Gastroesophageal sphincter (tissue), 4 donors: Measurements from ENCODE around the gene PARD6B. TPM values are rescaled to one million over a fixed set of nuclear protein-coding genes. Genes with fewer than 3 reads are reported as not detected.
"Not testable (repeated sequence)": the region's sequence is repeated elsewhere in the genome, so short reads cannot be mapped to it uniquely, and the experiment has no call there.

Experiments used
- ATAC-seq: fragments of 150-250 bp; one replicate; pipeline ENCODE4 v1.9.1; 2016; ENCODE audit warnings: mild to moderate bottlenecking, moderate library complexity
- H3K27ac ChIP-seq, 4 donors: fragments of 200-600 bp; sonication (generic) in 3 of 4; 1 replicate in 3 of 4; 2 replicates in 1 of 4; pipeline ENCODE4 v1.5.1; 2016 to 2019
- H3K27me3 ChIP-seq: fragments of 200-600 bp; sonication (generic); one replicate; pipeline ENCODE4 v1.5.1; 2019
- H3K36me3 ChIP-seq, 2 donors: fragments of 200-600 bp; sonication (generic); one replicate each; pipeline ENCODE4 v1.5.1; 2019; ENCODE audit warnings: control low read depth in 1 of 2
- H3K4me1 ChIP-seq, 3 donors: fragments of 200-600 bp; sonication (generic); 1 replicate in 2 of 3; 2 replicates in 1 of 3; pipeline ENCODE4 v1.5.1; 2016 to 2019; ENCODE audit warnings: control low read depth in 2 of 3
- H3K4me3 ChIP-seq, 2 donors: fragments of 200-600 bp; sonication (generic); one replicate each; pipeline ENCODE4 v1.5.1; 2019; ENCODE audit warnings: mild to moderate bottlenecking in 1 of 2, moderate library complexity in 1 of 2
- H3K9me3 ChIP-seq, 3 donors: fragments of 200-600 bp; sonication (generic); one replicate each; pipeline ENCODE4 v1.5.1; 2017 to 2019; ENCODE audit warnings: control low read depth in 2 of 3
- CTCF ChIP-seq, 4 experiments: fragments of 200-600 bp in 2 of 4; fragments of 450-650 bp in 2 of 4; sonication (generic) in 1 of 4; IDR thresholded peaks; one replicate each; pipeline ENCODE4 v1.5.1; 2017 to 2019; ENCODE audit warnings: antibody characterized with exemption in 4 of 4, mild to moderate bottlenecking in 2 of 4, moderate library complexity in 2 of 4
- EP300 ChIP-seq: sonication (generic); formaldehyde crosslinking; IDR thresholded peaks from one replicate; pipeline ENCODE4 v1.6.1; 2017; ENCODE audit warnings: antibody characterized with exemption, mild to moderate bottlenecking
- POLR2A ChIP-seq, 2 donors: fragments of 450-650 bp; IDR thresholded peaks; one replicate each; pipeline ENCODE4 v1.6.1; 2017; ENCODE audit warnings: antibody characterized with exemption in 2 of 2, mild to moderate bottlenecking in 2 of 2, moderate library complexity in 1 of 2
- POLR2AphosphoS5 ChIP-seq: sonication (generic); formaldehyde crosslinking; IDR thresholded peaks from one replicate; pipeline ENCODE4 v1.6.1; 2017; ENCODE audit warnings: antibody characterized with exemption
- WGBS, 2 donors: methylation state at CpG; one replicate each; pipeline ENCODE4 v1.1.5; 2018; ENCODE audit warnings: low coverage in 1 of 2; 5-methylcytosine and 5-hydroxymethylcytosine counted together
- total RNA-seq, 4 donors: library from RNA; depleted of rRNA; stranded (reverse); fragments of >200 nt; gene quantifications; one replicate each; pipeline ENCODE4 v1.1.0, GENCODE V29; 2016

The PARD6B gene
- total RNA-seq, 4 donors from 2014 or later, result 2.4 to 3.8 (median 2.8) TPM

- not testable (repeated sequence) for H3K9me3 ChIP-seq, H3K27ac ChIP-seq, H3K4me3 ChIP-seq, ATAC-seq, H3K4me1 ChIP-seq, H3K36me3 ChIP-seq, H3K27me3 ChIP-seq
- WGBS, 2 donors, result no CpG with 5 or more reads among the region's 8 CpGs
These were observed 40.2 kb downstream of the PARD6B start for GRCh38 chr20:50771419-50772080.

DNA sequence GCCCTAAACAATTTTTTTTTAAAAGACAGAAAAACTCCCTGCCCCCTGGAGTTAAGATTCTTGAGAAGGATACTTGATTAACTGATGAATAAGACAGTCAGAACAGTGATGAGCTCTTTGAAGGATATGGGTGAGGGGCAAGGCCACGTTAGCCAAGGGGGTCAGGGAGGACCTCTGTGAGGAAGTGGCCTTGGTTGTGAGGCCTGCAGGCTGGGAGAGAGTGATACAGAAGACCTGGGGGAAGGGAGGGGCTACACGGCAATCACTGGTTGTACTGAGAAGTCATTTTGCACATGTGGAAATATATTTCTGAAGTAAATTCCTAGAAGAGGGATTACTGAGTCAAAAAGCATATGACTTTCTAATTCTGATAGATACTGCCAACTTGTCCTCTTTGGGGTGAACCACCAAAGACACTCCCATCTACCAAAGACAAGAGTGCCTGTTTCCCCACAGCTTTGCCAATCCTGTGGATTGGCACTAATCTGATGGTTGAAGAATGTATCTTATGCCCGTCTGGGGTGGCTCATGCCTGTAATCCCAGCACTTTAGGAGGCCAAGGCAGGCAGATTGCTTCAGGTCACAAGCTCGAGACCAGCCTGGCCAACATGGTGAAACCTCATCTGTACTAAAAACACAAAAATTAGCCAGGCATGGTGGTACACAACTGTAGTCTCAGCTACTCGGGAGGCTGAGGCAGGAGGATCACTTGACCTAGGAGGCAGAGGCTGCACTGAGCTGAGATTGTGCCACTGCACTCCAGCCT is 41.2 kb downstream of the PARD6B start:
- Histone ChIP-seq H3K9me3 (no peaks in the 10 kb centered on the region), H3K27ac (no peak overlapping the region), H3K4me3 (no peak overlapping the region), H3K27me3 (no peaks in the 10 kb centered on the region), H3K36me3 (no peaks in the 10 kb centered on the region), H3K4me1 (no peaks in the 10 kb centered on the region)
- no peak for TF ChIP-seq CTCF (IDR thresholded peaks at IDR 0.05)
- TF ChIP-seq EP300, result no peak
- TF ChIP-seq POLR2AphosphoS5, result no peak
- no peak for TF ChIP-seq POLR2A (IDR thresholded peaks at IDR 0.05)
- 59 to 62% methylated on average over 3 to 4 of the region's 5 CpGs for WGBS, 2 donors
- no peak for ATAC-seq

DNA sequence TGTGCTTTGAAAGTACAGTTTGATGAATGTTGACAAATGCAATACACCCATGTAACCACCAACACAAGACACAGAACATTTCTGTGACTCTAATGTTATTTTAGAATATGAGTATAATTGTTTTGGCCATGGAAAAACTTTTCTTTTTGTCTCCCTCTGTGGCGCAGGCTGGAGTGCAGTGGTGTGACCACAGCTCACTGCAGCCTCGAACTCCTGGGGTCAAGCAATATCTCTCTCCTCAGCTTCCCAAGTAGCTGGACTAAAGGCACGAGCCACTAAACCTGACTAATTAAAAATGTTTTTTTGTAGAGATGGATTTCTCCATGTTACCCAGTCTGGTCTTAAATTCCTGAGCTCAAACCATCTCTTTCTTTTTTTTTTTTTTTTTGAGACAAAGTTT is 43.1 kb downstream of the PARD6B start:
- H3K4me3 ChIP-seq, result no peak overlapping the region
- H3K27me3 ChIP-seq, result peaks cover 9% of the 10 kb centered on the region
- H3K4me1 ChIP-seq, result no peaks in the 10 kb centered on the region
- TF ChIP-seq POLR2AphosphoS5 (no peak), CTCF (IDR thresholded peaks at IDR 0.05) (no peak), POLR2A (IDR thresholded peaks at IDR 0.05) (no peak), EP300 (no peak)
- no peaks in the 10 kb centered on the region for H3K9me3 ChIP-seq
- no peaks in the 10 kb centered on the region for H3K36me3 ChIP-seq
- ATAC-seq, result no peak
- H3K27ac ChIP-seq, result no peak overlapping the region
- whole genome bisulfite sequencing, 2 donors, result 59 to 72% methylated on average over 3 of the region's 3 CpGs

DNA sequence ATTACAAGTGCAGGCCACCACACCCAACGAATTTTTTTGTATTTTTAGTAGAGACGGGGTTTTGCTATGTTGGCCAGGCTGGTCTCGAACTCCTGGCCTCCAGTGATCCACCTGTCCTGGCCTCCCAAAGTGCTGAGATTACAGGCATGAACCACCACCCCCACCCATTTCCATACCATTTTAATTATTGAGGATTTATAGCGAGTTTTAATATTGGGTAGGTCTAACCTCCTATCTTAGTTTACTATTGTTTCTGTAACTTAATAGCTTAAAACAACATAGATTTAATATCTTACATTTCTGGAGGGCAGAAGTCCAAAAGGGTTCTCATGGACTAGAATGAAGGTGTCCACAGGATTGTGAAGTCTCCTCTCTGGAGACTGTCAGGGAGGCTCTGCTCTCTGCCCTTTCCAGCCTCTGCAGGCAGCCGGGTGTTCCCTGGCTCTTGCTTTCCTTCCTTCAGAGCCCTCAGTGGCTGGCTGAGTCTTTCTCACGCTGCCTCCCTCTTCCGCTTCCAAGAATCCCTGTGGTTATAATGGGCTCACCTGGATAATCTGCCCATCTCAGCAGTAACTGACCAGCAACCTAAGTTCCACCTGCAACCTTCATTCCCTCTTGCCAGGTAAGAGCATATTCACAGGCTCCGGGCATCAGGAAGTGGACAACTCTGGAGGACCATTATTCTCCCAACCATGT is 44.9 kb downstream of the PARD6B start:
- no peak for TF ChIP-seq CTCF (IDR thresholded peaks at IDR 0.05)
- TF ChIP-seq POLR2A (IDR thresholded peaks at IDR 0.05), result no peak
- TF ChIP-seq EP300, result no peak
- TF ChIP-seq POLR2AphosphoS5, result no peak
- Histone ChIP-seq H3K9me3 (no peaks in the 10 kb centered on the region), H3K4me1 (no peaks in the 10 kb centered on the region), H3K27me3 (peaks cover 18% of the 10 kb centered on the region), H3K27ac (no peak overlapping the region), H3K36me3 (no peaks in the 10 kb centered on the region), H3K4me3 (no peak overlapping the region)
- WGBS, 2 donors, result 57 to 64% methylated on average over 7 of the region's 8 CpGs
- no peak for ATAC-seq

GRCh38 chr20:50777373-50777772 is 46.0 kb downstream of the PARD6B start:
- Histone ChIP-seq H3K36me3 (no peaks in the 10 kb centered on the region), H3K27me3 (peaks cover 18% of the 10 kb centered on the region), H3K27ac (no peak overlapping the region), H3K4me1 (no peaks in the 10 kb centered on the region), H3K9me3 (no peaks in the 10 kb centered on the region), H3K4me3 (no peak overlapping the region)
- WGBS, 2 donors, result 52 to 56% methylated on average over 2 of the region's 2 CpGs
- TF ChIP-seq CTCF (IDR thresholded peaks at IDR 0.05) (no peak), EP300 (no peak), POLR2A (IDR thresholded peaks at IDR 0.05) (no peak), POLR2AphosphoS5 (no peak)
- no peak for ATAC-seq

GRCh38 chr20:50778994-50779393 is 47.6 kb downstream of the PARD6B start:
- not testable (repeated sequence) for H3K4me1 ChIP-seq, ATAC-seq, H3K4me3 ChIP-seq, H3K27ac ChIP-seq, H3K36me3 ChIP-seq, H3K9me3 ChIP-seq
- H3K27me3 ChIP-seq, result peaks cover 18% of the 10 kb centered on the region
- WGBS, 2 donors, result 67 to 95% methylated on average over 3 to 8 of the region's 8 CpGs
